T-helper 9 cell (primary cell): ENCODE data around the gene LRIG1.

Experiments
- DNase-seq: peaks from one replicate; pipeline ENCODE4 v3.0.0-alpha.2; 2020

LRIG1 gene

GRCh38 chr3:66467996-66468735, 32.7 kb downstream of the LRIG1 start:
- no peak for DNase-seq

- DNase-seq = no peak
These were observed 34.1 kb downstream of the LRIG1 start for GRCh38 chr3:66466606-66467270.

- DNase-seq = no peak
These were observed 35.2 kb downstream of the LRIG1 start for GRCh38 chr3:66465587-66465986.

- no peak for DNase-seq
These were observed 35.8 kb downstream of the LRIG1 start for GRCh38 chr3:66465034-66465433.

GRCh38 chr3:66464512-66464894, 36.3 kb downstream of the LRIG1 start:
- no peak for DNase-seq

GRCh38 chr3:66463730-66464511, 36.9 kb downstream of the LRIG1 start:
- DNase-seq = no peak

GRCh38 chr3:66463054-66463631, 37.7 kb downstream of the LRIG1 start:
- DNase-seq = no peak

GRCh38 chr3:66457252-66457651, 43.6 kb downstream of the LRIG1 start:
- no peak for DNase-seq

- no peak for DNase-seq
These were observed 44.1 kb downstream of the LRIG1 start for GRCh38 chr3:66456711-66457173.

GRCh38 chr3:66454464-66454859, 46.4 kb downstream of the LRIG1 start:
- DNase-seq = no peak

GRCh38 chr3:66453651-66454463, 47.0 kb downstream of the LRIG1 start:
- DNase-seq = no peak

- DNase-seq = no peak
These were observed 48.4 kb downstream of the LRIG1 start for GRCh38 chr3:66452303-66453011.

GRCh38 chr3:66451766-66452165, 49.1 kb downstream of the LRIG1 start:
- DNase-seq = no peak

- DNase-seq = no peak
These were observed 50.3 kb downstream of the LRIG1 start for GRCh38 chr3:66450390-66451022.

GRCh38 chr3:66449411-66449974, 51.3 kb downstream of the LRIG1 start:
- DNase-seq = no peak

GRCh38 chr3:66444146-66444644, 56.6 kb downstream of the LRIG1 start:
- DNase-seq = no peak

GRCh38 chr3:66443118-66443803, 57.6 kb downstream of the LRIG1 start:
- no peak for DNase-seq

- no peak for DNase-seq
These were observed 58.3 kb downstream of the LRIG1 start for GRCh38 chr3:66442254-66443117.

GRCh38 chr3:66441692-66442091, 59.1 kb downstream of the LRIG1 start:
- no peak for DNase-seq
